H1 (cell line): Measurements from ENCODE around the gene RNASE12. TPM values are rescaled to one million over a fixed set of nuclear protein-coding genes. Genes with fewer than 3 reads are reported as not detected.

Experiments
- ATF2 ChIP-seq: IDR thresholded peaks from 2 replicates; pipeline ENCODE4 v1.6.1; 2012; ENCODE audit warnings: low read length, inconsistent platforms
- BRCA1 ChIP-seq: IDR thresholded peaks from 2 replicates; pipeline ENCODE4 v1.6.1; 2012; ENCODE audit warnings: low read depth, low read length, improper control_type of control experiment
- CBX5 ChIP-seq: fragments of 300-800, 300-1000 bp; sonication (generic); IDR thresholded peaks from 2 replicates; pipeline ENCODE4 v1.7.1; 2016; ENCODE audit warnings: antibody characterized with exemption, low read length, low read depth
- CREB1 ChIP-seq: IDR thresholded peaks from 2 replicates; pipeline ENCODE4 v1.6.1; 2012; ENCODE audit warnings: inconsistent platforms
- MAX ChIP-seq: IDR thresholded peaks from 2 replicates; pipeline ENCODE4 v1.6.1; 2012; ENCODE audit warnings: inconsistent platforms
- SIN3A ChIP-seq, 2 experiments: IDR thresholded peaks in 1 of 2; conservative IDR thresholded peaks in 1 of 2; 2 replicates each; pipeline ENCODE4 v1.6.1; 2011 to 2012; ENCODE audit warnings: low read length in 2 of 2, improper control_type of control experiment in 1 of 2, low read depth in 1 of 2, mild to moderate bottlenecking in 1 of 2
- USF2 ChIP-seq: IDR thresholded peaks from 2 replicates; pipeline ENCODE4 v1.6.1; 2011; ENCODE audit warnings: low read length, improper control_type of control experiment
- polyA plus RNA-seq, 7 experiments: library from polyadenylated mRNA; depleted of rRNA in 3 of 7; stranded (reverse) in 5 of 7; unstranded in 2 of 7; fragments of >200 nt in 5 of 7; fragments of 200-250 nt in 2 of 7; gene quantifications; 1 replicate in 5 of 7; 2 replicates in 1 of 7; 4 replicates in 1 of 7; pipeline versions ENCODE4 v1.2.1 to v1.2.3, GENCODE V29; 2011 to 2013; ENCODE audit warnings: missing spikeins in 2 of 7, mixed read lengths in 2 of 7
- total RNA-seq: library from RNA; stranded (reverse); fragmentation: NEBNext Ultra II Directional; extraction: Animal tissue kit (Norgen Biotek cat#: 25700); gene quantifications from 2 replicates; pipeline ENCODE4 v1.2.1, GENCODE V29; 2021

RNASE12 gene
- total and polyA plus RNA-seq, 2 of the 8 experiments (the other 6 are each of a cell fraction or from before 2014, with no cell fraction given): not detected

- TF ChIP-seq ATF2 (no peak), CREB1 (no peak), MAX (0 out of 2 replicates have a peak, but pooled peaks have one; percentile 13), USF2 (no peak), SIN3A (conservative IDR thresholded peaks at IDR 0.05 in 1 of 2, IDR thresholded peaks at IDR 0.05 in 1 of 2; ENCODE audit: low read depth in 1 of 2, low read length in 2 of 2) (0 out of 4 replicates have a peak, but pooled peaks of 1 of the 2 experiments have one; percentile 50), BRCA1 (no peak), CBX5 (no peak)
Observed at GRCh38 chr14:20606190-20606901, 15.2 kb upstream of the RNASE12 start (continued).
